Neural progenitor cell (in vitro differentiated cells): ENCODE measurements around the gene ELL. TPM values are rescaled to one million over a fixed set of nuclear protein-coding genes. Genes with fewer than 3 reads are reported as not detected.

Experiments used
- DNase-seq: peaks from one replicate; pipeline ENCODE4 v3.0.0-alpha.2; 2016; ENCODE audit warnings: low spot score
- H2AFZ ChIP-seq: fragments of 200-600 bp; sonication (generic); replicated peaks from 2 replicates; pipeline ENCODE4 v1.6.1; 2016; ENCODE audit warnings: antibody characterized with exemption
- H3F3A ChIP-seq: fragments of 200-600 bp; sonication (generic); 2 replicates; pipeline ENCODE4 v1.6.1; 2016; ENCODE audit warnings: antibody characterized with exemption, low read depth
- H3K27ac ChIP-seq: fragments of 200-600 bp; sonication (generic); 2 replicates; pipeline ENCODE4 v1.5.1; 2016; ENCODE audit warnings: mild to moderate bottlenecking
- H3K27me3 ChIP-seq: fragments of 200-600 bp; sonication (generic); 2 replicates; pipeline ENCODE4 v1.6.1; 2016; ENCODE audit warnings: mild to moderate bottlenecking, moderate library complexity
- H3K36me3 ChIP-seq: fragments of 200-600 bp; sonication (generic); 2 replicates; pipeline ENCODE4 v1.5.1; 2016
- H3K4me1 ChIP-seq: fragments of 200-600 bp; sonication (generic); 2 replicates; pipeline ENCODE4 v1.6.1; 2016; ENCODE audit warnings: mixed run types
- H3K4me2 ChIP-seq: fragments of 200-600 bp; sonication (generic); 2 replicates; pipeline ENCODE4 v1.6.1; 2016
- H3K4me3 ChIP-seq: fragments of 200-600 bp; sonication (generic); 2 replicates; pipeline ENCODE4 v1.5.1; 2016
- H3K79me2 ChIP-seq: fragments of 200-600 bp; sonication (generic); 2 replicates; pipeline ENCODE4 v1.6.1; 2016; ENCODE audit warnings: low read depth
- H3K9ac ChIP-seq: fragments of 200-600 bp; sonication (generic); 2 replicates; pipeline ENCODE4 v1.6.1; 2016
- H3K9me3 ChIP-seq: fragments of 200-600 bp; sonication (generic); 2 replicates; pipeline ENCODE4 v1.5.1; 2016; ENCODE audit warnings: low read depth
- H4K20me1 ChIP-seq: fragments of 200-600 bp; sonication (generic); 2 replicates; pipeline ENCODE4 v1.6.1; 2016; ENCODE audit warnings: low read depth
- H3K27ac Mint-ChIP-seq: 3 replicates; pipeline ENCODE4 v1.8.0; 2021; ENCODE audit warnings: mixed read lengths
- H3K27me3 Mint-ChIP-seq: 2 replicates; pipeline ENCODE4 v1.8.0; 2022; ENCODE audit warnings: low read depth, mild to moderate bottlenecking, inconsistent platforms, moderate library complexity, mixed read lengths; ENCODE audit not compliant: insufficient read depth
- H3K36me3 Mint-ChIP-seq: 3 replicates; pipeline ENCODE4 v1.8.0; 2021; ENCODE audit warnings: mixed read lengths
- H3K4me1 Mint-ChIP-seq: 3 replicates; pipeline ENCODE4 v1.8.0; 2021; ENCODE audit warnings: mixed read lengths
- H3K4me3 Mint-ChIP-seq: 3 replicates; pipeline ENCODE4 v1.8.0; 2021; ENCODE audit warnings: mild to moderate bottlenecking, moderate library complexity, mixed read lengths
- H3K9me3 Mint-ChIP-seq: 3 replicates; pipeline ENCODE4 v1.8.0; 2020; ENCODE audit warnings: mixed read lengths
- EZH2 ChIP-seq: fragments of 200-600 bp; sonication (generic); IDR thresholded peaks from 2 replicates; pipeline ENCODE4 v1.6.1; 2017; ENCODE audit warnings: antibody characterized with exemption, mild to moderate bottlenecking, moderate library complexity
- EZH2phosphoT487 ChIP-seq: fragments of 200-600 bp; sonication (generic); IDR thresholded peaks from 2 replicates; pipeline ENCODE4 v1.6.1; 2017; ENCODE audit warnings: antibody characterized with exemption
- total RNA-seq: library from RNA; depleted of rRNA; stranded (reverse); fragments of >200 nt; gene quantifications from 2 replicates; pipeline ENCODE4 v1.2.3, GENCODE V29; 2015; ENCODE audit warnings: low replicate concordance
- TF ChIP-seq, protein P1 (sequence below): fragments of 200-600 bp; sonication (generic); IDR thresholded peaks from 2 replicates; pipeline ENCODE4 v1.5.1; 2017; ENCODE audit warnings: antibody characterized with exemption, mild to moderate bottlenecking

The ELL gene
- total RNA-seq, 1 donor from 2014 or later = 2.9 TPM

DNA sequence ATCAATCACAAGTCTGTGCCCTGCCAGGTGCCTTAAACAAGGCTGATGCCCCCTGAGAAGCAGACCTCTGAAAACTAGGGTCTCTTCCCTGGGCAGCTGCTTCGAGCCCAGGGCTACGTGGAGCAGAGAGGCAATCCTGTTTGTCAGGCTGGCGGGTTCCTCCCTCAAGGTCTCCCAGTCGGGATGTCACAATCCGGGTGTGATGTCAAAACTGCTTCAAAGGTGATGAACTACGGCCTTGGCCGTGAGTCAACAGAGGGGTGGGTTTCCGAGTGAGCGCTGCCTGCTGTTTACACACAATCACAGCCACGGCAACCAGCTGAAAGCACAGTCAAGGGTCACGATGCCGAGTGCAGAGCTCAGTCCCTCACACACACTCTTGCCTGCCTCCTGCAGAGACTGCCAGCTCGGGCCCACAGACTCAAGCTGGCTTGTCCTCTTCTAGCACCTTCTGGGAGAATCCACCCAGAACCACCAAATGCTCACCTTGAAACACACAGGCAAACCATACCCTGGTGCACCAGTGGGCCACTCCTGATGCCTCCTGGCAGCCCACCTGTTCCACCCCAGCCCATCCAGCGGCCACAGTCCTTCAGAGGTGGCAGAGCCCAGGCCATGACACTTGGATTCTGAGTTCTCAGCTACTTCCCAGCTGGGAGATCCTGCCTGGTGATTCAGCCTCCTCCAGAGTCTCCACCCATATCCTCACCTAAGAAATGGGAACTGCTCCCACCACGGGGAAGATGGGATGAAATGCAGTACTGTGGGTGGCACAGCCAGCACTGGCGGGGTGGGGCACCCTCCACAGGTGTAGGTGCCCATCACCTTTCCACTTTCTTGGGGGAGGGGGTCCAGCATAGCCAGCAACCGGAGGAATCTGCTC lies 6.8 kb downstream of the ELL start:
- H3K9me3 ChIP-seq = no peaks in the 10 kb centered on the region
- H3K4me2 ChIP-seq = no peak overlapping the region
- H3K9me3 Mint-ChIP-seq = no peaks in the 10 kb centered on the region
- no peak overlapping the region for H3K27ac ChIP-seq
- H3K27me3 Mint-ChIP-seq = peaks cover 2% of the 10 kb centered on the region
- peak overlapping the region; percentile 37 for H3K27ac Mint-ChIP-seq
- H3K9ac ChIP-seq = no peak overlapping the region
- H3F3A ChIP-seq = peaks cover 3% of the 10 kb centered on the region
- peaks cover 83% of the 10 kb centered on the region for H4K20me1 ChIP-seq
- peaks cover 3% of the 10 kb centered on the region for H3K4me1 ChIP-seq
- no peak overlapping the region for H3K4me3 Mint-ChIP-seq
- no peaks in the 10 kb centered on the region for H3K36me3 ChIP-seq
- no peak overlapping the region for H2AFZ ChIP-seq
- H3K27me3 ChIP-seq = no peaks in the 10 kb centered on the region
- DNase-seq = no peak
- no peak overlapping the region for H3K4me3 ChIP-seq
- H3K36me3 Mint-ChIP-seq = no peaks in the 10 kb centered on the region
- TF ChIP-seq, protein P1, sequence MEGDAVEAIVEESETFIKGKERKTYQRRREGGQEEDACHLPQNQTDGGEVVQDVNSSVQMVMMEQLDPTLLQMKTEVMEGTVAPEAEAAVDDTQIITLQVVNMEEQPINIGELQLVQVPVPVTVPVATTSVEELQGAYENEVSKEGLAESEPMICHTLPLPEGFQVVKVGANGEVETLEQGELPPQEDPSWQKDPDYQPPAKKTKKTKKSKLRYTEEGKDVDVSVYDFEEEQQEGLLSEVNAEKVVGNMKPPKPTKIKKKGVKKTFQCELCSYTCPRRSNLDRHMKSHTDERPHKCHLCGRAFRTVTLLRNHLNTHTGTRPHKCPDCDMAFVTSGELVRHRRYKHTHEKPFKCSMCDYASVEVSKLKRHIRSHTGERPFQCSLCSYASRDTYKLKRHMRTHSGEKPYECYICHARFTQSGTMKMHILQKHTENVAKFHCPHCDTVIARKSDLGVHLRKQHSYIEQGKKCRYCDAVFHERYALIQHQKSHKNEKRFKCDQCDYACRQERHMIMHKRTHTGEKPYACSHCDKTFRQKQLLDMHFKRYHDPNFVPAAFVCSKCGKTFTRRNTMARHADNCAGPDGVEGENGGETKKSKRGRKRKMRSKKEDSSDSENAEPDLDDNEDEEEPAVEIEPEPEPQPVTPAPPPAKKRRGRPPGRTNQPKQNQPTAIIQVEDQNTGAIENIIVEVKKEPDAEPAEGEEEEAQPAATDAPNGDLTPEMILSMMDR = no peak
- no peak for TF ChIP-seq EZH2
- TF ChIP-seq EZH2phosphoT487 = no peak
- H3K4me1 Mint-ChIP-seq = peaks cover 27% of the 10 kb centered on the region
- H3K79me2 ChIP-seq = peaks cover 74% of the 10 kb centered on the region

DNA sequence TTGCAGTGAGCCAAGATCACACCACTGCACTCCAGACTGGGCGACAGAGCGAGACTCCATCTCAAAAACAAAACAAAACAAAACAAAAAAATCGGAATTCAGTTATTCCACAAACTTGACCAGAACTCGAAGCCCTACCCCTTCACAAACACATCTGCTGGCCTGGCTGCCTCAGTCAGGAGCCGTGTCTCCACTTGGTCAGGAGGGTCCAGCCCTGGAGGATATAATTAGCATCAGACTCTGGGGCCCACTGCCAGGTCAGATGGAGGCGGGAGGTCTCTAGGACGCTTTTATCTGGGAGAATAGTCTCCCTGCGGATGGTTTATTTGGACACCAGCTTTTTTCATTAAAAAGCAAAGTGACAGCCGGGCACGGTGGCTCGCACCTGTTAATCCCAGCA lies 8.0 kb downstream of the ELL start:
- no peak overlapping the region for H3K4me2 ChIP-seq
- no peak overlapping the region for H2AFZ ChIP-seq
- H3K9ac ChIP-seq = no peak overlapping the region
- H3K4me3 ChIP-seq = no peak overlapping the region
- H3K36me3 ChIP-seq = no peaks in the 10 kb centered on the region
- H3K27me3 ChIP-seq = no peaks in the 10 kb centered on the region
- H3K27ac ChIP-seq = no peak overlapping the region
- H3K4me1 Mint-ChIP-seq = peaks cover 24% of the 10 kb centered on the region
- no peak overlapping the region for H3K4me3 Mint-ChIP-seq
- H3K4me1 ChIP-seq = no peaks in the 10 kb centered on the region
- no peaks in the 10 kb centered on the region for H3K9me3 Mint-ChIP-seq
- no peak for DNase-seq
- H3K79me2 ChIP-seq = peaks cover 67% of the 10 kb centered on the region
- no peaks in the 10 kb centered on the region for H3F3A ChIP-seq
- TF ChIP-seq, protein P1 = no peak
- TF ChIP-seq EZH2 = no peak
- no peak for TF ChIP-seq EZH2phosphoT487
- no peak overlapping the region for H3K27ac Mint-ChIP-seq
- H3K36me3 Mint-ChIP-seq = no peaks in the 10 kb centered on the region
- no peaks in the 10 kb centered on the region for H3K9me3 ChIP-seq
- H3K27me3 Mint-ChIP-seq = peaks cover 2% of the 10 kb centered on the region
- H4K20me1 ChIP-seq = peaks cover 87% of the 10 kb centered on the region

DNA sequence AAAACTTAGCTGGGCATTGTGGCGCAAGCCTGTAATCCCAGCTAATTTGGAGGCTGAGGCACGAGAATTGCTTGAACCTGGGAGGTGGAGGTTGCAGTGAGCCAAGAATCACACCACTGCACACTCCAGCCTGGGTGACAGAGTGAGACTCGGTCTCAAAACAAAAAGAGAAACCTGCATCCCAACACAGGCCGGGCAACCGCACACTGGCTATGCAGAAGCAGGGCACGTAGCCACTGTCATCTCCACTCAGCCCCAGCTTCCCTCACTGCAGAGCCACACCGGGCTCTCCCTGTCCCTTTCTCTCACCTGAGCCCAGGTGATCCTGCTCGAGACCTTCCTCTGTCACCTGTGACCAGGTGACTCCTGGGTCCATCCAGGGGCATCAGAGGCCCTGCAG lies 11.7 kb downstream of the ELL start:
- peaks cover 27% of the 10 kb centered on the region for H3K4me1 Mint-ChIP-seq
- H2AFZ ChIP-seq = no peak overlapping the region
- no peaks in the 10 kb centered on the region for H3K36me3 ChIP-seq
- no peaks in the 10 kb centered on the region for H3K4me1 ChIP-seq
- no peaks in the 10 kb centered on the region for H3K9me3 Mint-ChIP-seq
- no peaks in the 10 kb centered on the region for H3K27me3 ChIP-seq
- no peak for DNase-seq
- H3K9ac ChIP-seq = no peak overlapping the region
- H3F3A ChIP-seq = no peaks in the 10 kb centered on the region
- H3K4me3 Mint-ChIP-seq = no peak overlapping the region
- H3K36me3 Mint-ChIP-seq = no peaks in the 10 kb centered on the region
- no peaks in the 10 kb centered on the region for H3K9me3 ChIP-seq
- H3K4me3 ChIP-seq = no peak overlapping the region
- peaks cover 50% of the 10 kb centered on the region for H3K79me2 ChIP-seq
- H3K27me3 Mint-ChIP-seq = no peaks in the 10 kb centered on the region
- H4K20me1 ChIP-seq = peaks cover 89% of the 10 kb centered on the region
- H3K27ac Mint-ChIP-seq = no peak overlapping the region
- no peak overlapping the region for H3K27ac ChIP-seq
- no peak overlapping the region for H3K4me2 ChIP-seq
- TF ChIP-seq EZH2 (no peak), EZH2phosphoT487 (no peak)
- TF ChIP-seq, protein P1 = no peak
